GM12878 (cell line): ENCODE results near the gene SPC24.

Source experiments
- EZH2 ChIP-seq: IDR thresholded peaks from 2 replicates; pipeline ENCODE4 v1.6.1; 2012; ENCODE audit warnings: low read depth, mild to moderate bottlenecking, control low read depth, inconsistent platforms, low read length, borderline replicate concordance; ENCODE audit not compliant: control insufficient read depth
- GABPA ChIP-seq: IDR thresholded peaks from 2 replicates; pipeline ENCODE4 v1.6.1; 2014; ENCODE audit warnings: antibody characterized with exemption, low read depth, mild to moderate bottlenecking, inconsistent platforms
- NFYA ChIP-seq: IDR thresholded peaks from 2 replicates; pipeline ENCODE4 v1.6.1; 2011; ENCODE audit warnings: low read depth, mild to moderate bottlenecking, low read length, improper control_type of control experiment, borderline replicate concordance
- NR2C2 ChIP-seq: IDR thresholded peaks from 2 replicates; pipeline ENCODE4 v1.6.1; 2011; ENCODE audit warnings: borderline replicate concordance, low read depth; ENCODE audit not compliant: control insufficient read depth, insufficient read length
- POLR2A ChIP-seq: IDR thresholded peaks from 2 replicates; pipeline ENCODE4 v1.6.1; 2011; ENCODE audit warnings: low read depth, mild to moderate bottlenecking, low read length
- POLR2AphosphoS2 ChIP-seq: IDR thresholded peaks from 2 replicates; pipeline ENCODE4 v1.6.1; 2011; ENCODE audit warnings: low read depth, mild to moderate bottlenecking, low read length, improper control_type of control experiment, moderate library complexity
- TBL1XR1 ChIP-seq: IDR thresholded peaks from 2 replicates; pipeline ENCODE4 v1.6.1; 2012; ENCODE audit warnings: low read depth, low read length, improper control_type of control experiment
- USF2 ChIP-seq: IDR thresholded peaks from 2 replicates; pipeline ENCODE4 v1.6.1; 2011; ENCODE audit warnings: low read depth, low read length, improper control_type of control experiment, borderline replicate concordance
- ZNF24 ChIP-seq: fragments of 450-650 bp; IDR thresholded peaks from 2 replicates; pipeline ENCODE4 v1.6.1; 2017; ENCODE audit warnings: antibody characterized with exemption, mild to moderate bottlenecking

GRCh38 chr19:11202488-11203193 is 47.1 kb upstream of the SPC24 start:
- TF ChIP-seq POLR2A (no peak), EZH2 (no peak), NFYA (no peak), POLR2AphosphoS2 (no peak), NR2C2 (no peak), ZNF24 (no peak), GABPA (no peak), USF2 (no peak), TBL1XR1 (no peak)
